GM23338 (cell line): ENCODE measurements around the gene GCAT.

Experiments used
- CREB1 ChIP-seq: fragments of 250-450 bp; sonication (Bioruptor Pico); IDR thresholded peaks from 2 replicates; pipeline ENCODE4 v1.5.0; 2020; ENCODE audit warnings: low read depth, mild to moderate bottlenecking, moderate library complexity
- CTCF ChIP-seq, 2 experiments: fragments of 200-600 bp in 1 of 2; sonication (generic) in 1 of 2; conservative IDR thresholded peaks; 2 replicates each; pipeline versions ENCODE4 v1.5.1 to v1.6.1; 2016 to 2017; ENCODE audit warnings: antibody characterized with exemption in 2 of 2, low read depth in 2 of 2, mild to moderate bottlenecking in 2 of 2, moderate library complexity in 1 of 2
- ETS1 ChIP-seq: IDR thresholded peaks from 2 replicates; pipeline ENCODE4 v1.6.1; 2016; ENCODE audit warnings: antibody characterized with exemption
- EZH2 ChIP-seq: fragments of 200-600 bp; sonication (generic); IDR thresholded peaks from one replicate; pipeline ENCODE4 v1.8.0; 2017; ENCODE audit warnings: antibody characterized with exemption, mild to moderate bottlenecking, low read depth; ENCODE audit not compliant: unreplicated experiment
- JUNB ChIP-seq: IDR thresholded peaks from one replicate; pipeline ENCODE4 v1.6.1; 2016; ENCODE audit warnings: antibody characterized with exemption; ENCODE audit not compliant: unreplicated experiment
- POLR2AphosphoS5 ChIP-seq: IDR thresholded peaks from 2 replicates; pipeline ENCODE4 v1.6.1; 2016; ENCODE audit warnings: antibody characterized with exemption, low read depth
- REST ChIP-seq: IDR thresholded peaks from one replicate; pipeline ENCODE4 v1.6.1; 2018; ENCODE audit warnings: antibody characterized with exemption; ENCODE audit not compliant: unreplicated experiment
- STAT1 ChIP-seq: IDR thresholded peaks from one replicate; pipeline ENCODE4 v1.6.1; 2016; ENCODE audit warnings: antibody characterized with exemption; ENCODE audit not compliant: unreplicated experiment
- ZNF331 ChIP-seq: fragments of 250-450 bp; sonication (Bioruptor Pico); IDR thresholded peaks from 2 replicates; pipeline ENCODE4 v1.5.0; 2020; ENCODE audit warnings: low read depth, mild to moderate bottlenecking, moderate library complexity
- ZNF462 ChIP-seq: fragments of 250-450 bp; sonication (Bioruptor Pico); IDR thresholded peaks from 2 replicates; pipeline ENCODE4 v1.5.0; 2020; ENCODE audit warnings: mild to moderate bottlenecking, moderate library complexity

GRCh38 chr22:37784829-37785495, 22.8 kb upstream of the GCAT start:
- TF ChIP-seq CTCF (conservative IDR thresholded peaks at IDR 0.05; ENCODE audit: low read depth in 2 of 2) (no peak), REST (no peak), POLR2AphosphoS5 (no peak), CREB1 (CRISPR knock-in tag) (no peak), EZH2 (no peak), ZNF462 (no peak), ETS1 (no peak), ZNF331 (no peak), STAT1 (no peak), JUNB (no peak)
